ENCODE measurements around the gene OLFML2B. TPM values are rescaled to one million over a fixed set of nuclear protein-coding genes. Genes with fewer than 3 reads are reported as not detected.
A peak's percentile ranks its signal among the peaks of the same experiment; 100 is the strongest.

OLFML2B gene
- total RNA-seq, 1 experiment from 2014 or later = 28.4 TPM

- no peak for DNase-seq (ENCODE audit: low read depth)
Observed at GRCh38 chr1:161978011-161978790, 45.5 kb downstream of the OLFML2B start.

GRCh38 chr1:161973924-161974845 lies 49.5 kb downstream of the OLFML2B start:
- no peak for DNase-seq (ENCODE audit: low read depth)

GRCh38 chr1:161972828-161973227 lies 50.8 kb downstream of the OLFML2B start:
- no peak for DNase-seq (ENCODE audit: low read depth)

- no peak for DNase-seq (ENCODE audit: low read depth)
Observed at GRCh38 chr1:161970633-161971032, 53.0 kb downstream of the OLFML2B start.

- DNase-seq (ENCODE audit: low read depth) = no peak
Observed at GRCh38 chr1:161970036-161970435, 53.6 kb downstream of the OLFML2B start.

- DNase-seq (ENCODE audit: low read depth) = no peak
Observed at GRCh38 chr1:161966067-161966466, 57.6 kb downstream of the OLFML2B start.

- peak; percentile 92 for DNase-seq (ENCODE audit: low read depth)
Observed at GRCh38 chr1:161962091-161962887, 61.4 kb downstream of the OLFML2B start.

GRCh38 chr1:161958425-161958824 lies 65.2 kb downstream of the OLFML2B start:
- DNase-seq (ENCODE audit: low read depth) = peak; percentile 88

- DNase-seq (ENCODE audit: low read depth) = no peak
Observed at GRCh38 chr1:161956930-161957329, 66.7 kb downstream of the OLFML2B start.

- no peak for DNase-seq (ENCODE audit: low read depth)
Observed at GRCh38 chr1:161956097-161956496, 67.6 kb downstream of the OLFML2B start.

GRCh38 chr1:161955606-161956005 lies 68.1 kb downstream of the OLFML2B start:
- no peak for DNase-seq (ENCODE audit: low read depth)

GRCh38 chr1:161954466-161954865 lies 69.2 kb downstream of the OLFML2B start:
- peak; percentile 51 for DNase-seq (ENCODE audit: low read depth)

GRCh38 chr1:161954050-161954449 lies 69.6 kb downstream of the OLFML2B start:
- DNase-seq (ENCODE audit: low read depth) = peak; percentile 53

- DNase-seq (ENCODE audit: low read depth) = no peak
Observed at GRCh38 chr1:161953256-161953920, 70.3 kb downstream of the OLFML2B start.

- DNase-seq (ENCODE audit: low read depth) = no peak
Observed at GRCh38 chr1:161952607-161953172, 71.0 kb downstream of the OLFML2B start.

- no peak for DNase-seq (ENCODE audit: low read depth)
Observed at GRCh38 chr1:161951646-161952045, 72.0 kb downstream of the OLFML2B start.

- no peak for DNase-seq (ENCODE audit: low read depth)
Observed at GRCh38 chr1:161950377-161950776, 73.3 kb downstream of the OLFML2B start.

- DNase-seq (ENCODE audit: low read depth) = no peak
Observed at GRCh38 chr1:161949548-161949947, 74.1 kb downstream of the OLFML2B start.

GRCh38 chr1:161948435-161948834 lies 75.2 kb downstream of the OLFML2B start:
- DNase-seq (ENCODE audit: low read depth) = no peak

- DNase-seq (ENCODE audit: low read depth) = peak; percentile 59
Observed at GRCh38 chr1:161946071-161946987, 77.3 kb downstream of the OLFML2B start.

Data from M059J (cell line).